HepG2 (cell line): ENCODE results near the gene ARHGEF40. TPM values are rescaled to one million over a fixed set of nuclear protein-coding genes. Genes with fewer than 3 reads are reported as not detected.

Experiments used
- IRF2 ChIP-seq: IDR thresholded peaks from 2 replicates; pipeline ENCODE4 v1.6.1; 2018; ENCODE audit warnings: missing genetic modification reagents, missing compliant biosample characterization
- MAFF ChIP-seq: IDR thresholded peaks from 2 replicates; pipeline ENCODE4 v1.6.1; 2011; ENCODE audit warnings: low read depth, low read length, improper control_type of control experiment
- NBN ChIP-seq: fragments of 450-650 bp; conservative IDR thresholded peaks from 2 replicates; pipeline ENCODE4 v1.6.1; 2017
- NFYB ChIP-seq: sonication (generic); formaldehyde crosslinking; IDR thresholded peaks from 2 replicates; pipeline ENCODE4 v1.4.0; 2020; ENCODE audit warnings: missing genetic modification reagents
- PAWR ChIP-seq: sonication (generic); formaldehyde crosslinking; IDR thresholded peaks from 2 replicates; pipeline ENCODE4 v1.4.0; 2020; ENCODE audit warnings: missing genetic modification reagents, mild to moderate bottlenecking, borderline replicate concordance
- SOX6 ChIP-seq, 2 experiments: fragments of 450-650 bp in 1 of 2; sonication (generic) in 1 of 2; formaldehyde crosslinking in 1 of 2; IDR thresholded peaks; 2 replicates each; pipeline versions ENCODE4 v1.4.0 to v1.6.1; 2017 to 2020; ENCODE audit warnings: antibody characterized with exemption in 1 of 2, mild to moderate bottlenecking in 1 of 2, missing genetic modification reagents in 1 of 2
- SP4 ChIP-seq: sonication (generic); formaldehyde crosslinking; IDR thresholded peaks from 2 replicates; pipeline ENCODE4 v1.8.1; 2023; ENCODE audit warnings: mild to moderate bottlenecking, missing genetic modification reagents
- ZMAT5 ChIP-seq: sonication (generic); formaldehyde crosslinking; IDR thresholded peaks from 2 replicates; pipeline ENCODE4 v1.5.0; 2020; ENCODE audit warnings: mild to moderate bottlenecking, low read depth, missing genetic modification reagents, borderline replicate concordance
- ZNF333 ChIP-seq: sonication (generic); formaldehyde crosslinking; IDR thresholded peaks from 2 replicates; pipeline ENCODE4 v1.4.0; 2020; ENCODE audit warnings: mild to moderate bottlenecking, missing genetic modification reagents, borderline replicate concordance
- ZNF432 ChIP-seq: sonication (generic); formaldehyde crosslinking; IDR thresholded peaks from 2 replicates; pipeline ENCODE4 v1.5.0; 2020; ENCODE audit warnings: missing genetic modification reagents, mild to moderate bottlenecking, borderline replicate concordance
- ZNF691 ChIP-seq: sonication (generic); formaldehyde crosslinking; IDR thresholded peaks from 2 replicates; pipeline ENCODE4 v1.4.0; 2020; ENCODE audit warnings: missing genetic modification reagents, low read depth, mild to moderate bottlenecking, borderline replicate concordance
- ZNF704 ChIP-seq: sonication (generic); formaldehyde crosslinking; IDR thresholded peaks from 2 replicates; pipeline ENCODE4 v1.8.1; 2023; ENCODE audit warnings: mild to moderate bottlenecking, inconsistent platforms, moderate library complexity, missing genetic modification reagents, borderline replicate concordance
- polyA plus RNA-seq, 8 experiments: library from polyadenylated mRNA; depleted of rRNA in 3 of 8; stranded (reverse) in 7 of 8; unstranded in 1 of 8; fragments of >200 nt; fragmentation: Illumina TruSeq in 4 of 8; extraction: Trizol in 4 of 8; gene quantifications; 2 replicates each; pipeline versions ENCODE4 v1.2.1 to v1.2.3, GENCODE V29; 2011 to 2016; ENCODE audit warnings: low read depth in 4 of 8, missing spikeins in 1 of 8, mixed read lengths in 1 of 8; ENCODE audit not compliant: insufficient read depth in 1 of 8
- total RNA-seq, 5 experiments: library from RNA; depleted of rRNA; stranded (reverse); fragments of >200 nt; fragmentation: Illumina TruSeq; extraction: Trizol; gene quantifications; 2 replicates each; pipeline ENCODE4 v1.2.3, GENCODE V29; 2016; ENCODE audit warnings: low read depth in 1 of 5
- TF ChIP-seq, protein P1 (sequence below): sonication (generic); formaldehyde crosslinking; IDR thresholded peaks from 2 replicates; pipeline ENCODE4 v1.5.0; 2020; ENCODE audit warnings: missing genetic modification reagents
- TF ChIP-seq, protein P2 (sequence below): sonication (generic); formaldehyde crosslinking; IDR thresholded peaks from 2 replicates; pipeline ENCODE4; 2020; ENCODE audit warnings: missing genetic modification reagents, mild to moderate bottlenecking, borderline replicate concordance
- TF ChIP-seq, protein P3 (sequence below): sonication (generic); formaldehyde crosslinking; conservative IDR thresholded peaks from 2 replicates; pipeline ENCODE4 v1.4.0; 2020; ENCODE audit warnings: missing genetic modification reagents
- TF ChIP-seq, protein P4 (sequence below): sonication (generic); formaldehyde crosslinking; IDR thresholded peaks from 2 replicates; pipeline ENCODE4 v1.4.0; 2020; ENCODE audit warnings: missing genetic modification reagents

Gene ARHGEF40
- total and polyA plus RNA-seq, 2 of the 13 experiments (the other 11 are each of a cell fraction or from before 2014, with no cell fraction given) = 28.1 to 78.1 TPM

- TF ChIP-seq PAWR (no peak), IRF2 (CRISPR knock-in tag) (peak; percentile 32; the same call in 1 of the 2 replicates), SP4 (CRISPR knock-in tag) (peak; percentile 42; the same call in 1 of the 2 replicates), MAFF (no peak), SOX6 (IDR thresholded peaks at IDR 0.05) (no peak), SOX6 (CRISPR knock-in tag; IDR thresholded peaks at IDR 0.05) (no peak), NFYB (CRISPR knock-in tag) (no peak), ZNF704 (no peak), ZNF691 (CRISPR knock-in tag) (no peak), ZNF333 (CRISPR knock-in tag) (no peak), NBN (no peak), ZMAT5 (peak; percentile 26; the same call in 1 of the 2 replicates), ZNF432 (no peak; the same call in 1 of the 2 replicates)
- TF ChIP-seq, protein P1, sequence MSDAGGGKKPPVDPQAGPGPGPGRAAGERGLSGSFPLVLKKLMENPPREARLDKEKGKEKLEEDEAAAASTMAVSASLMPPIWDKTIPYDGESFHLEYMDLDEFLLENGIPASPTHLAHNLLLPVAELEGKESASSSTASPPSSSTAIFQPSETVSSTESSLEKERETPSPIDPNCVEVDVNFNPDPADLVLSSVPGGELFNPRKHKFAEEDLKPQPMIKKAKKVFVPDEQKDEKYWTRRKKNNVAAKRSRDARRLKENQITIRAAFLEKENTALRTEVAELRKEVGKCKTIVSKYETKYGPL = no peak
- TF ChIP-seq, protein P2, sequence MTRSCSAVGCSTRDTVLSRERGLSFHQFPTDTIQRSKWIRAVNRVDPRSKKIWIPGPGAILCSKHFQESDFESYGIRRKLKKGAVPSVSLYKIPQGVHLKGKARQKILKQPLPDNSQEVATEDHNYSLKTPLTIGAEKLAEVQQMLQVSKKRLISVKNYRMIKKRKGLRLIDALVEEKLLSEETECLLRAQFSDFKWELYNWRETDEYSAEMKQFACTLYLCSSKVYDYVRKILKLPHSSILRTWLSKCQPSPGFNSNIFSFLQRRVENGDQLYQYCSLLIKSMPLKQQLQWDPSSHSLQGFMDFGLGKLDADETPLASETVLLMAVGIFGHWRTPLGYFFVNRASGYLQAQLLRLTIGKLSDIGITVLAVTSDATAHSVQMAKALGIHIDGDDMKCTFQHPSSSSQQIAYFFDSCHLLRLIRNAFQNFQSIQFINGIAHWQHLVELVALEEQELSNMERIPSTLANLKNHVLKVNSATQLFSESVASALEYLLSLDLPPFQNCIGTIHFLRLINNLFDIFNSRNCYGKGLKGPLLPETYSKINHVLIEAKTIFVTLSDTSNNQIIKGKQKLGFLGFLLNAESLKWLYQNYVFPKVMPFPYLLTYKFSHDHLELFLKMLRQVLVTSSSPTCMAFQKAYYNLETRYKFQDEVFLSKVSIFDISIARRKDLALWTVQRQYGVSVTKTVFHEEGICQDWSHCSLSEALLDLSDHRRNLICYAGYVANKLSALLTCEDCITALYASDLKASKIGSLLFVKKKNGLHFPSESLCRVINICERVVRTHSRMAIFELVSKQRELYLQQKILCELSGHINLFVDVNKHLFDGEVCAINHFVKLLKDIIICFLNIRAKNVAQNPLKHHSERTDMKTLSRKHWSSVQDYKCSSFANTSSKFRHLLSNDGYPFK (CRISPR knock-in tag) = no peak
- TF ChIP-seq, protein P3, sequence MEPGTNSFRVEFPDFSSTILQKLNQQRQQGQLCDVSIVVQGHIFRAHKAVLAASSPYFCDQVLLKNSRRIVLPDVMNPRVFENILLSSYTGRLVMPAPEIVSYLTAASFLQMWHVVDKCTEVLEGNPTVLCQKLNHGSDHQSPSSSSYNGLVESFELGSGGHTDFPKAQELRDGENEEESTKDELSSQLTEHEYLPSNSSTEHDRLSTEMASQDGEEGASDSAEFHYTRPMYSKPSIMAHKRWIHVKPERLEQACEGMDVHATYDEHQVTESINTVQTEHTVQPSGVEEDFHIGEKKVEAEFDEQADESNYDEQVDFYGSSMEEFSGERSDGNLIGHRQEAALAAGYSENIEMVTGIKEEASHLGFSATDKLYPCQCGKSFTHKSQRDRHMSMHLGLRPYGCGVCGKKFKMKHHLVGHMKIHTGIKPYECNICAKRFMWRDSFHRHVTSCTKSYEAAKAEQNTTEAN (CRISPR knock-in tag) = 0 out of 2 replicates have a peak, but pooled peaks have one; percentile 47
- TF ChIP-seq, protein P4, sequence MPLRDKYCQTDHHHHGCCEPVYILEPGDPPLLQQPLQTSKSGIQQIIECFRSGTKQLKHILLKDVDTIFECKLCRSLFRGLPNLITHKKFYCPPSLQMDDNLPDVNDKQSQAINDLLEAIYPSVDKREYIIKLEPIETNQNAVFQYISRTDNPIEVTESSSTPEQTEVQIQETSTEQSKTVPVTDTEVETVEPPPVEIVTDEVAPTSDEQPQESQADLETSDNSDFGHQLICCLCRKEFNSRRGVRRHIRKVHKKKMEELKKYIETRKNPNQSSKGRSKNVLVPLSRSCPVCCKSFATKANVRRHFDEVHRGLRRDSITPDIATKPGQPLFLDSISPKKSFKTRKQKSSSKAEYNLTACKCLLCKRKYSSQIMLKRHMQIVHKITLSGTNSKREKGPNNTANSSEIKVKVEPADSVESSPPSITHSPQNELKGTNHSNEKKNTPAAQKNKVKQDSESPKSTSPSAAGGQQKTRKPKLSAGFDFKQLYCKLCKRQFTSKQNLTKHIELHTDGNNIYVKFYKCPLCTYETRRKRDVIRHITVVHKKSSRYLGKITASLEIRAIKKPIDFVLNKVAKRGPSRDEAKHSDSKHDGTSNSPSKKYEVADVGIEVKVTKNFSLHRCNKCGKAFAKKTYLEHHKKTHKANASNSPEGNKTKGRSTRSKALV (CRISPR knock-in tag) = peak; percentile 51; the same call in 1 of the 2 replicates
Observed at GRCh38 chr14:21068521-21069387, 1.4 kb upstream of the ARHGEF40 start (continued).
